Upper lobe of left lung (tissue), 4 donors: ENCODE data around the gene GALNT7.

ENCODE experiments used
- EP300 ChIP-seq, 4 donors: sonication (generic); formaldehyde crosslinking; IDR thresholded peaks; one replicate each; pipeline ENCODE4 v1.5.1; 2017; ENCODE audit warnings: antibody characterized with exemption in 4 of 4, control low read depth in 2 of 4
- POLR2A ChIP-seq, 4 donors: fragments of 450-650 bp; IDR thresholded peaks; one replicate each; pipeline ENCODE4 v1.5.1; 2016 to 2017; ENCODE audit warnings: antibody characterized with exemption in 4 of 4, mild to moderate bottlenecking in 2 of 4

DNA sequence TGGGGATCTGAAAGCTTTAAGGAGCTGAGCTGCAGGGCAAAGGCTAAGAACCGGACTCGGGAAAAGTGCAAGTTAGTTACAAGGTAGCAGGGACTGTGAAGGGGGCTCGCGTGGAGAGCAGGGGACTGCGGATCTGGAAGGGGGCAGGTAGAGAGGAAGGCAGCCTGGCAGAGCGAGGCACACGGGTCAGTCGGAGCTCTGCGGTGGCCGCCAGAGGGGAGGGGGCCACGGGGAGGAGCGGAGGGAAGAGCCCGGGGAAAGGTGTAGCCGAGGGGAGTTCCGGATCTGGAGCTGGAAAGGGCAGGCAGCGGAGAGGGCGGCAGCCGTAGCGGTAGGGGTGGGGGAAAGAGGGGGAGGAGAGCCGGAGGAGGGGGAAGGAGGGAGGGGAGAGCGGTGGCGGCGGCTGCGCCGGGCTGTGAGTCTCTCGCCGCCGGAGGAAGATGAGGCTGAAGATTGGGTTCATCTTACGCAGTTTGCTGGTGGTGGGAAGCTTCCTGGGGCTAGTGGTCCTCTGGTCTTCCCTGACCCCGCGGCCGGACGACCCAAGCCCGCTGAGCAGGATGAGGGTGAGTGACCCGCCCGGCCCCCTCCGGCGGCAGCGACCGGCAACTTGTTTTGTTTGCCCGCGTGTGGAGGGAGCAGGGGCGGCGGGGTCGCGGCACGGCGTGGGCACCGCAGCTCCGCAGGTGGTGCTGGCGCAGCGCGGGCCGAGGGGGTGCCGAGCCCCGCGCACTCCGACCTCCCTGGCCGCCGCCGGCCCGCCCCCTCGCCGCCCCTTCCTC, at the start of gene GALNT7:
- TF ChIP-seq EP300 (IDR thresholded peaks at IDR 0.05) (no peak), POLR2A (IDR thresholded peaks at IDR 0.05) (no peak)
